T-helper 9 cell (primary cell): ENCODE data around the gene GET3.
"Not testable (repeated sequence)": the region's sequence is repeated elsewhere in the genome, so short reads cannot be mapped to it uniquely, and the experiment has no call there.

Experiments
- DNase-seq: peaks from one replicate; pipeline ENCODE4 v3.0.0-alpha.2; 2020

GET3 gene

GRCh38 chr19:12793290-12794195 lies 56.2 kb downstream of the GET3 start:
- DNase-seq, result peak; percentile 93

- DNase-seq, result no peak
Observed at GRCh38 chr19:12794196-12794941, 57.1 kb downstream of the GET3 start.

GRCh38 chr19:12794971-12795381 lies 57.7 kb downstream of the GET3 start:
- DNase-seq, result no peak

- DNase-seq, result peak; percentile 67
Observed at GRCh38 chr19:12796146-12797071, 59.1 kb downstream of the GET3 start.

- no peak for DNase-seq
Observed at GRCh38 chr19:12797141-12797587, 59.9 kb downstream of the GET3 start.

- not testable (repeated sequence) for DNase-seq
Observed at GRCh38 chr19:12797607-12798006, 60.3 kb downstream of the GET3 start.
